NCI-H1930 (cell line): ENCODE data around the gene GPR83.
A peak's percentile ranks its signal among the peaks of the same experiment; 100 is the strongest.
"Not testable (repeated sequence)": the region's sequence is repeated elsewhere in the genome, so short reads cannot be mapped to it uniquely, and the experiment has no call there.

Experiments used
- DNase-seq, 2 experiments: peaks; one replicate each; lab custom pipeline; 2025; lab: John Stamatoyannopoulos, UW

The GPR83 gene

GRCh38 chr11:94400839-94401772, at the start of gene GPR83:
Gene GPR83, minus strand, starts transcription at chr11:94401419. Its CDS starts 172 bp downstream, at chr11:94401247.
- DNase-seq: peak; percentile 33 to 49

- no peak for DNase-seq
Measured at GRCh38 chr11:94450048-94450447, 48.8 kb upstream of the GPR83 start.

- DNase-seq: peak in 1 of 2 experiments; percentile 6
Measured at GRCh38 chr11:94449437-94449836, 48.2 kb upstream of the GPR83 start.

- no peak for DNase-seq
Measured at GRCh38 chr11:94449029-94449428, 47.8 kb upstream of the GPR83 start.

DNA sequence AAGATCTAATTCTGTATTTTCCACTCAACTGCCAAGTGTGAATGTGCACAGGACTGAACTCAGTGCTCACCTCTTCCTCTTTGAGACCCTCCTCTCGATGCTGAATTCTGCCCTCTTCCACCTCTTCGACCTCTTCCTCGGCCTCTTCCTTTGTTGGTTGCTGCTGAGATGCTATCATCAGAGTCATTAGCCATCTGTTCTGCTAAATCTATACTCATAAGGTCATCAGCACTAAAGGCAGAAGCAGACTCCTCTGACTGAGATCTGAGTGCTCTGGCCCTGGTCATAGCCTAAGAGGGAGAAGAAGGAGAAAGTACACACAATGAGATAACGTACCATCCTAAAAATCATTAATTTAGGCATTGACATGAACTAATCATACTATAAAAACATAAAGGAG, 45.9 kb upstream of the GPR83 start:
- no peak for DNase-seq

DNA sequence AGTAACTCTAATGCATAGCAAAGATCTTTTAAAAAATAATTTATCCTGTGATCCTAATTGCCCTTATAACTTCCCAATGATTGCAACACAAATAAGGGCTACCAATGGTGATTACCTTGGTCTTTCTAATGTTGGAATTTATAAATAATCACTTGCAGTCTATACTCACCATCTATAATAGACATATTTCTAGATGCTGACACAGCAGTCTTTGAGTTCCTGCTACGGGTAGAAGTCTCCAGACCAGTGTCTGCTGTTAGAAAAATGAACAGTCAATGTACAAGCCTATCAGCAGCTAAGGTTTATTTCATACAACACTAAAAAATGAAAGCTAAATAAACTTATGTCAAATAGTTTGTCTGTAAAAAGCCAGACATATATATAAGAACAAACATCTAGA, 44.4 kb upstream of the GPR83 start:
- no peak for DNase-seq

DNA sequence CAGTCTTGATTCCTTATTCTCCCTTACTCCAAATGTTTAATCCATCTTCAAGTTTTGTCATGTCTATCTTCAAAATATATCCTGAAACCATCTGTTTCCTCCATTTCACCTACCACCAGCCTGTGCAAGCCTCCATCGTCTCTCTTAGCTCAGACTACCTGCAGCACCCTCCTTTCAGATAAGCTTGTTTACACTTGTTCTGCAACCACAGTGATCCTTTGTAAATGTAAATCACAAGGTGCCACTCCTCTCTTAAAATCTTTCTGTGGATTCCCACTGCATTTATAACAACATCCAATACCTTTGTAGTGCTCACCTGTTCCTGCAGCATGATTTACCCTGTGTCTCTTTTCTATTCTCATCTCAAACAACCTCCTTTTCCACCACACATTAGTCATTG, 31.8 kb upstream of the GPR83 start:
- DNase-seq: no peak

GRCh38 chr11:94424662-94425061, 23.4 kb upstream of the GPR83 start:
- DNase-seq: no peak

DNA sequence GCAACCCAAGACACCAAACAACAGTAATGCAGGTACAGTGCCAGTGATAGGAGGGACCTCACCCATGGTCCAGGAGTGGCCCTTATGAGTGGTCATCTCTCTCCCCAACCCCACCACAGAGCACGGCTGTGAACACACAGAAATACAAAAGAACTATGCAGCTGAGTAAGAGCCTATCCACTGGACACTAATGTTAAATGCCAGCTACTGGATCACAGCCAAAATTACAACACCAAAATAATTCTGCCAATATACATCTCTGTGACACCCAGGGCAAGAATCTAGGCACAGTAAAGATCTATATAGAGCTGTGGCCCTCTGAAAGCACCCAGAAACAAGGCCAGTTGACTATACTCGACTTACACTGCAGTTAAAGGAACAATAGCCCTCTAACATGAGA, 22.8 kb upstream of the GPR83 start:
- DNase-seq: no peak

DNA sequence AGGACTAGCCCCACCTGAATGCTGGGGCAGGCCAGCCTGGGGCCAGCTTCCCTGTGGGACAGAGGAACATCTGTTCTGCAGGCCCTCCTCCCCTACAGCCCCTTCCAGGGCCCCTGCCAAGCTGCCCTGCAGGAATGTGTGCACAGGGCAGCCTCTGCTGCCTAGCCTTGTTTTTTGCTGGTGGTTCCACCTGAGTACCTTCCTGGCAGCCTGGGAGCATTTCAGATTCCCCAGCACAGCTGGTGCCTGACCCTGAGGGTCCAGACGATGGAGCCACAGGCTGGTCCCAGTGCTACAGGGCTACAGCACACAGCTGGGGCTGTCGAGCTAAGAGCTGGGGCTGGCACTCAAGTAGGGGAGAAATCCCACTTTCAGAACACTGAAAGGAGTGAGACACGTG, 22.3 kb upstream of the GPR83 start:
- DNase-seq: no peak

GRCh38 chr11:94418123-94418765, 17.0 kb upstream of the GPR83 start:
- DNase-seq: no peak

DNA sequence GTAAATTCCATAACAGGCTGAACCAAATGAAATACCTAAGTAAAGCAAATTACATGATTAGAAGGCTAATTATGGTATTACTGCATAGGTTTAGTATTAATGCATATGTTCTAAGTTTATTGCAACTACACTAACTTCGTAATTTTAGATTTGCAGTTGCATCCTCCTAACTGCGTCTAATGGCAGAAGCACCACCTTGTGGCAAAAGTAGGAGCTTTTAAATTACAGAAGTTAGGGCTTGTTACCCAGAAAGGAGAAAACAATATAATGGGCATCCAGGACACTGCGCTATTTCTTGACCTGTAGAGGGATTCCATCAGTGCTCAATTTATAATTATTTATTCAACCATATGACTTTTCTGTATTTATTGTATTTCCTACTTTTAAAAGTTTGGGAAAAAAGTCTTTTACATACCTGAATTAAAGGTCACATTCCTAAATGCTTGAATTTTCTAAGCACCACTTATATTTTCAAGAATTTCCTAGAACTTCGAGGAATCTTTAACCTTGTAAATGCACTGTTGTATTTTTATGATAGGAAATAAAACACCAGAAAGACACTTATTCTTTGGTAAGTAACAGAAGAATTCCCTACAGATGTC, 16.3 kb upstream of the GPR83 start:
- no peak for DNase-seq

- no peak for DNase-seq
Measured at GRCh38 chr11:94405062-94405833, 4.0 kb upstream of the GPR83 start.

DNA sequence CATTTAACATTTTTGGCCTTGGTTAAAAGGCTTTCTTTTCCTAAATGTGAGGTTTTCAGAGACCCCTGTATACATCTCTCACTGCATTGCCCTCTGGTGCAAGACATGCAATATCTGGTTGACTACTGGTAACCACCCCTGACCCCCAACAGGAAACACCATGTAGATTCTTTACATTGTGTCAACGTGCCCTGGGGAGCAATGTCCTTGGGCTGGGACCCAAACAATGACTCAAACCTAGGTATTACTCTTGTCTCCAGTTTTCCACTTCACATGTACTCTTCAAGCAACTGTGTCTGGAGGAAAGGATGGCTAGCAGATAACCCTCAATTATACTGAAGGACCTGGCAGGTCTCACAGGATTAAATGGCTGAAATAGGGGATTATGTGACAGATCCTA, 1.1 kb upstream of the GPR83 start:
- DNase-seq: no peak

- no peak for DNase-seq
Measured at GRCh38 chr11:94401773-94402265, 600 bp upstream of the GPR83 start.

GRCh38 chr11:94400457-94400838, 771 bp downstream of the GPR83 start:
- no peak for DNase-seq

DNA sequence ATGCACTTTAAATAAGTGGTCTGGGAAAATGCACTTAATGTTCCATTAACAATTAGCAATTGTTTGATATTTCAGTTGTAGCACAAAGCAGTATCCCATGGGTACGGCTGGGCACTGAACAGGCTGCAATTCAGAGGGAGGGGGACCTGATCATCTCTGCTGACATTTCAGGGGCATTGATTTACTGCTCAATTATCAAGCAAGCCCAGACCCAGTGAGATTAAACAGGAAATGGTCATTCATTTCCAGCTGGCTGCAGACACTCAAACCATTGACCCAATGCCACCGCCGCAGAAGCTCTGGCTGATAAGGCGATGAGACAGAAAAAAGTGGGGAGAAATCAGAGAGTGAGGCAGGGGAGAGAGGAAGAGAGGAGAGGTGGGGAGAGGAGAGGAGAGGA, 1.2 kb downstream of the GPR83 start:
- no peak for DNase-seq

GRCh38 chr11:94398101-94398500, 3.1 kb downstream of the GPR83 start:
- DNase-seq: no peak

DNA sequence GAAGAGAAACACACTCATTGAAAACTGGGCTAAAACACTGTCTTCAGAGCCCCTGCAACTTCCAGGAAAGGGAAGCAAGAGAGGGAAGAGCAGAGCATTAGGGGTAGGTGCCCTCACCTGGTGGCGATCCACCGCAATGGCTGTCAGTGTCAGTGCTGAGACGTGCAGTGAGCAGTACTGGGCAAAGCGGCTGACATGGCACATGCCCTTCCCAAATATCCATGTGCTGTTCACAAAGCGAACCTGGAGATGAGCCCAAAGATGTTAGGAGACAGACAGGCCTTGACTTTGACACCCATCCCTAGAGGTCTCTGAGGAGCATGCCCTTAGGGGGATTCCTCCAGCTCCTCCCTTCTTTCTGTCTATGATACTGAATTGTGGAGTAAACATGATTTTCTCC, 4.9 kb downstream of the GPR83 start:
- no peak for DNase-seq

DNA sequence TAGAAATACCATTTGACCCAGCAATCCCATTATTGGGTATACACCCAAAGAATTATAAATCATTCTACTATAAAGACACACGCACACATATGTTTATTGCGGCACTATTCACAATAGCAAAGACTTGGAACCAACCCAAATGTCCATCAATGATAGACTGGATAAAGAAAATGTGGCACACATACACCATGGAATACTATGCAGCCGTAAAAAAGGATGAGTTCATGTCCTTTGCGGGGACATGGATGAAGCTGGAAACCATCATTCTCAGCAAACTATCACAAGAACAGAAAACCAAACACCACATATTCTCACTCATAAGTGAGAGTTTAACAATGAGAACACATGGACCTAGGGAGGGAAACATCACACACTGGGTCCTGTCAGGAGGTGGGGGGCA, 9.3 kb downstream of the GPR83 start:
- not testable (repeated sequence) for DNase-seq

DNA sequence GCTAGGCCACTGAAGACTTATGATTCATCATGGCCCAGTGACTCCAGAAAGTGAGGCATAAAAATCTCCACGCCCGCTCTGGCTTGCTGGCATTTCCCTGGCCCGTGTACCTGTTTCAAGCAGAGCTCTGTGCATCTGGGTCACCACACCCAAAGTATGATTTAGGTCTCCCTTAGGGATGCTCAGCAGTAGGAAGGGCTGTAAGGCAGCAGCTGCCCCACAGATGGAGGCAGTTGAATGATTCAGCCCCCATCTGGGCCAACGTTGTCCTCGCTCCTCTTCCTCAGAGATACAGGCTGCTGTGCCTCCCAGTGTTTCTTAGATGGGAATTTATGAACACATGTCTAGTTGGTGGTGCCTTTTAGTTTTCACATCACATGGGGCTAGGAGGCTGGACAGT, 21.6 kb downstream of the GPR83 start:
- DNase-seq: no peak

GRCh38 chr11:94376841-94377240, 24.4 kb downstream of the GPR83 start:
- DNase-seq: no peak
